Spleen (tissue), 7 donors: ENCODE results near the gene FEZ2.

Experiments
- CTCF ChIP-seq, 11 experiments: fragments of 200-600 bp in 7 of 11; fragments of 450-650 bp in 4 of 11; sonication (generic) in 4 of 11; IDR thresholded peaks in 8 of 11; conservative IDR thresholded peaks in 3 of 11; 1 replicate in 7 of 11; 2 replicates in 4 of 11; pipeline versions ENCODE4 v1.4.0 to v1.8.0; 2016 to 2021; ENCODE audit warnings: antibody characterized with exemption in 11 of 11, inconsistent platforms in 4 of 11, mild to moderate bottlenecking in 1 of 11
- POLR2AphosphoS5 ChIP-seq, 3 donors: sonication (generic); formaldehyde crosslinking; IDR thresholded peaks; one replicate each; pipeline ENCODE4 v1.5.1; 2017; ENCODE audit warnings: antibody characterized with exemption in 3 of 3
- donor health status: DM: no; HTN: no; CAD: no; lungs with moderate emphysema.
- donor health status: DM: no; HTN: no; CAD: no.
- donor health status: DM: no; HTN: no; CAD: no.

- TF ChIP-seq CTCF (IDR thresholded peaks at IDR 0.05 in 8 of 11, conservative IDR thresholded peaks at IDR 0.05 in 3 of 11) (no peak), POLR2AphosphoS5 (IDR thresholded peaks at IDR 0.05) (no peak)
These were observed 27.3 kb upstream of the FEZ2 start for GRCh38 chr2:36625304-36625703.
